NCI-H1930 (cell line): Measurements from ENCODE around the gene GPR15.

ENCODE experiments used
- DNase-seq, 2 experiments: peaks; one replicate each; lab custom pipeline; 2025; lab: John Stamatoyannopoulos, UW

The GPR15 gene

DNA sequence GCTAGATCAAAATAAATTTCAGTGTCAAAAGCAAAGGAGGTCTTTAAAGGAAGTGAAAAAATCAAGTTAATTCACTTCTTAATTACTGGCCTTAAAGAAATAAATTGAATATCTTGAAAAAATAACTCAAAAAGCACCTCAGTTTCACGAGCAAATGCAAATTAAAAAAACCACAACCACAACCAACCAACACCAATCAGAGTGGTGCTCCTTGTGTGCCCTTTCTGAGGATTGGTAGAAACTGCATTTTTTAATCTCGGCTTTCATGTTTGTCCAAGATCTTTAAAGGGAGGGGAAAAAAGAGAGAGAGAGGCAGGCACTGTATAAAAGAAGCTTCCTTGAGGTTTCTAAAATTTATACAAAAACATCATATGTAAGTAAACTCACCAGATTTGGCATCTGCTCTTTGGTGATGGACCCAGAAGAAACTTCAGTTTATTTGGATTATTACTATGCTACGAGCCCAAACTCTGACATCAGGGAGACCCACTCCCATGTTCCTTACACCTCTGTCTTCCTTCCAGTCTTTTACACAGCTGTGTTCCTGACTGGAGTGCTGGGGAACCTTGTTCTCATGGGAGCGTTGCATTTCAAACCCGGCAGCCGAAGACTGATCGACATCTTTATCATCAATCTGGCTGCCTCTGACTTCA, at the start of gene GPR15:
Gene GPR15 (plus strand): TSS at position 357 of the 653 bp plus-strand sequence. CDS start 56 bp downstream, at position 413.
- DNase-seq, result no peak

- DNase-seq, result no peak
Observed at GRCh38 chr3:98482717-98483482, 48.9 kb upstream of the GPR15 start.

DNA sequence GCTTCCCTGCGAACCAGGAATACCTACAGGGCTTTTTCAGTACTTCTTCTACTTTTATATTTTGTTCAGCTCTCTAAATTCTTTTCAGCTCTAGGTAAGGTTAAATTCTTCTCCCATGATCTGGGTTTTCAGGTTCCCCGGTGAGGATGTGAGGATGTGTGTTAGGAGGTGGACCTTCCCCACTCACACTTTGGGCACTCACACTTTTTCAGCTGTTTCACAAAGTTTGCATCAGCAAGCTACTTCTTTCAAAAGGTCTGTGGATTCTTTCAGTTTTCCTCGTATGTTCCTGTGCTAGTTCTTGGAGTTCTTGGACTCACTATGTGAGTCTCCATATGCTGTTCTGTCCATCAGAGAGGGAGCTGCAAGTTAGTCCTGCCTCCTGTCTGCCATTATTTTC, 48.2 kb upstream of the GPR15 start:
- DNase-seq, result no peak

GRCh38 chr3:98497381-98497780, 34.4 kb upstream of the GPR15 start, which contains the start of gene OR5K2:
Gene OR5K2 (plus strand): TSS chr3:98497681. CDS start chr3:98497681, 0 bp downstream.
- DNase-seq, result no peak

DNA sequence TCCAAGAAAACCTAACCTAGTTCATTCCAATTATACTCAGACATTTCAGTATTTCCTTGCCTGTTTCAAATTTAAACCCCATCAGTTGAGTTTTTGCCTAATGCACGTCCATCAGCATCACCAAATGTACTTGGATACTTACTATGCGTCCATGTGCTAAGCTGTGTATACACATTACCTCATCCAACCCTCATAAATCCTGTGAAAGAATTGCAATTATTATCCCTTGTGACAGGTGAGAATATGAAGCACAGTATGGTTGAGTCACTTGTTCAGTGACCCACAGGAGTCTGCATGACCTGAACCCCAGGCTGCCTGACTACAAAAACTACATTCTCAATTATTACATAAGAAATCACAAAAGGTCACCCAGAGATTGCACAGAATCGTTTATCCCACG, 31.8 kb upstream of the GPR15 start:
- DNase-seq, result no peak

DNA sequence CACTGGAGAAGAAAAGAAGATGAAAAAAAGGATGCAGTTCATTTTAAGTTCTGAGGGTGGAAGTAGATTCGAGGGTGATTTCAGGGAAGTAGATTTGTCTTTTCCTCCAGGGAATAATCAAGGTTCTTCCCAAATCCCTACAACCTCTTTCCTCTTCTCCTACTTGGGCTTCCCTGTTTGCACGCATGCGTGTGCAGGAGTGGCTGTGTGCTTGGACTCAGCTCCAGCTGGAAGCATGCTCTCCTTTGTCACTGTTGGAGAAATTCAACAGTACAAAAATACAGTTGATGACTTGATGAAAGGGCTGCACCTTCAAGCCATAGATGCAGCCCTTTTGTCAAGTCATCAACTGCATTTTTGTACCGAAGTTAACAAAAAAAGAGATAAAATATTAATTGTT, 30.5 kb upstream of the GPR15 start:
- DNase-seq, result no peak

GRCh38 chr3:98501863-98502576, 29.8 kb upstream of the GPR15 start:
- no peak for DNase-seq

DNA sequence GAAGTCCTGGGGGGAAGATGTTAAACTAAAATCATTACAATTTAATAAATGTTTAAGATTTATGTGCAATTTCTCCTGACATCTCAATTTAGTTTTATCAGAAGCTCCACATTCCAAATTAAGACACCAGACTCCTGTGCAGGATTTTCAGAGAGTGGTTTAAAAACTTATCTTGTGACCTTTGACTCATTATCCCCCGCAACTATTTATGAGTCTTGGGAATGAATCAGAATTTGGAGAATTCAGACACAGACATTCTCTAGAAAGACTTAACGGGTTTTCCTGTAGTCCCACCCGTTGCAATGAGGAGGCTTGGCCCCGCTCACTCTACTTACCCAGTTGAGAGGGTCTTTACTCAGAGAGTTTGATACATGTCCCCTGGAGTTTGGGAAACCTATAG, 27.2 kb upstream of the GPR15 start:
- no peak for DNase-seq

- no peak for DNase-seq
Observed at GRCh38 chr3:98508582-98508981, 23.2 kb upstream of the GPR15 start.

- no peak for DNase-seq
Observed at GRCh38 chr3:98512576-98512975, 19.2 kb upstream of the GPR15 start.

- no peak for DNase-seq
Observed at GRCh38 chr3:98513091-98513511, 18.7 kb upstream of the GPR15 start.

GRCh38 chr3:98513736-98514135, 18.0 kb upstream of the GPR15 start:
- DNase-seq, result no peak

- DNase-seq, result no peak
Observed at GRCh38 chr3:98514948-98515347, 16.8 kb upstream of the GPR15 start.

GRCh38 chr3:98518816-98519215, 13.0 kb upstream of the GPR15 start:
- DNase-seq, result no peak

GRCh38 chr3:98519351-98519750, 12.4 kb upstream of the GPR15 start:
- no peak for DNase-seq

GRCh38 chr3:98521897-98522543, 9.8 kb upstream of the GPR15 start:
- no peak for DNase-seq

- DNase-seq, result peak; percentile 86 to 91
Observed at GRCh38 chr3:98522544-98523281, 9.1 kb upstream of the GPR15 start, which contains the start of gene CLDND1. Gene CLDND1 (minus strand): TSS chr3:98522902. CDS start chr3:98521424, 1,478 bp downstream.

DNA sequence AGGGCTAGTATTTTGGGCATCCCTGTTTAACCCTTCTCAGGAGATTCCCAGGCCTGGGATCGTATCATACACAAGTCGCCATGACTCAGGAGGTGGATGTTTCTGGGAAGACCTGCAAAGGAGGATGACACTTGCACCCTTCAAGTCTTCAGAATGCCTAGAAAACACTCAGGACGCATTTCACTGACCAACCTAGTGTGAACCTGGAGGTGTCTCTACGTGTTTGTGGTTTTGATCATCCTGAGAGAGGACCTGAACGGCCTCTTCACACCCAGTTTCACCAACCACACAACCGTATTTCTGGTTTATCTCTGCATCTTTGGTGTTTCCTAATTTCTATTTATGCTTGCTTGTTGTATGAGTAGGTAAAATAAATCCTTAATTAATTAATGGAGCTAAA, 6.3 kb upstream of the GPR15 start:
- DNase-seq, result no peak

DNA sequence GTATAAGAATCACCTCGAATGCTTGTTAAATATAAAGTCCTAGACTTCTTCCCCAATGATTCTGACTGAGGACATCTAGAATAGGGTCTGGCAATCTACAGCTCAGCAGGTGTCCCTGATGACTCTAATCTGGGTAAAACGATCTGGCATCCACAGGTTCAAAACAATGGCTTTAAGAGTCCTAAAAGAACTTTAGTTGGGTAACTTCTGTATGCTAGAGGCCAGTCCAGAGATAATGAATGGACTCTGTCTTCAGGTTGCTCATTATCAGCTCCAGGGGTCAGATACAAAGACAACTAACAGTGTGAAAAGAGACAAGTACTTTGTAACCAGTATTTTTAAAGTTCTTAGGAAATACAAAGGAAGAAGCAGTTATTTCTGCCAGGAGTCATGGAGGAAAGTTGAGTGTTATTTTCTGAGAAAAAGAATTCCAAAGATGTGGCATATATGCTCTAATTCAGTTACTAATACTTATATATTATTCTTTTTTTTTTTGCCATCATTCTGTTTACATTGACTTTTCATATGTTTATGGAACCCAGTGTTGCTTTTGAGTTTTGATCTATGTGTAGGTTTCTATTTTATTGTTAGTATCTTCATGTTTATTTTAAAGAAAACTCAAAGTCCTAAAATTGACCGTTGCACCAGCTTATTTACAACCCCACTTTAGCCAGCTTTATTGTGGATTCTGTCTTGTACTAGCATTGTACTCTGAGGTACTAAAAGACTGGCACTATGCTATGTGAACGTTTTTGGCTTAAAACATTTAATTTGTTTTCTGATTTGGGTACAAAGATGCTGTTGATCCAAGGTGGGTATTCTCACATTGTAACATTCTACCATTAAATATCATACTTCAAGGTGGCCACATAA, 3.1 kb upstream of the GPR15 start:
- DNase-seq, result no peak

DNA sequence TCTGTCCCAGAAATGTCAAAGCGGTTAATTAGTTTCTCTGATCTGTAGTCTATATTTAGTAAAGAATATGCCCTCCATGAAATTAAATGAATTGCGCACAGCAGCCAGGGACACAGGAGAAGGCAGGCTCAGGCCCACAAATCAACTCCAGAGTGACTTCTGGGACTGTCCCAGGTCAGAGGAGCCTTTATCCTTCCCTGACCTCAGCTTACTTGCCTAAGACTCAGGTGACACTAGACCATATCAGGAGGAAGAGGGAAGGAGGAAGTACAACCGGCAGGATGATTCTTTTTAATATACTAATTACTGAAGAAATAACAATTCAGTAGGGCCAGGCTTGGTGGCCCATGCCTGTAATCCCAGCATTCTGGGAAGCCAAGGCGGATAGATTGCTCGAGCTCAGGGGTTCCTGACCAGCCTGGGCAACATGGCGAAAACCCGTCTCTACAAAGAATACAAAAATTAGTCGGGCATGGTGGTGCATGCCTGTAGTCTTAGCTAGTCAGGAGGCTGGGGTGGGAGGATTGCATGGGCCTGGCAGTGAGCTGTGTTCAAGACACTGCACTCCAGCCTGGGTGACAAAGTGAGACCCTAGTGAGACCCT, 1.8 kb upstream of the GPR15 start:
- no peak for DNase-seq
